GM12878 (cell line): ENCODE results near the gene RBPJ.

Experiments used
- BRCA1 ChIP-seq: IDR thresholded peaks from 2 replicates; pipeline ENCODE4 v1.6.1; 2011; ENCODE audit warnings: low read depth, low read length, improper control_type of control experiment
- CBX3 ChIP-seq: fragments of 200-600 bp; sonication (generic); IDR thresholded peaks from 2 replicates; pipeline ENCODE4 v1.6.1; 2016; ENCODE audit warnings: low read depth, borderline replicate concordance
- CHD2 ChIP-seq: IDR thresholded peaks from 2 replicates; pipeline ENCODE4 v1.6.1; 2011; ENCODE audit warnings: low read depth, low read length, improper control_type of control experiment, borderline replicate concordance
- ESRRA ChIP-seq: IDR thresholded peaks from 2 replicates; pipeline ENCODE4 v1.6.1; 2012; ENCODE audit warnings: mild to moderate bottlenecking, low read length, improper control_type of control experiment
- EZH2 ChIP-seq: IDR thresholded peaks from 2 replicates; pipeline ENCODE4 v1.6.1; 2012; ENCODE audit warnings: low read depth, mild to moderate bottlenecking, control low read depth, inconsistent platforms, low read length, borderline replicate concordance; ENCODE audit not compliant: control insufficient read depth
- PAX5 ChIP-seq: IDR thresholded peaks from 2 replicates; pipeline ENCODE4 v1.6.1; 2011; ENCODE audit warnings: low read depth, low read length, borderline replicate concordance
- RFX5 ChIP-seq: IDR thresholded peaks from 2 replicates; pipeline ENCODE4 v1.6.1; 2011; ENCODE audit warnings: low read depth, low read length, improper control_type of control experiment
- SRF ChIP-seq, 2 experiments: IDR thresholded peaks; 2 replicates each; pipeline ENCODE4 v1.6.1; 2011; ENCODE audit warnings: low read depth in 2 of 2, low read length in 2 of 2, mild to moderate bottlenecking in 1 of 2, moderate library complexity in 1 of 2
- TCF3 ChIP-seq: IDR thresholded peaks from 2 replicates; pipeline ENCODE4 v1.6.1; 2012; ENCODE audit warnings: low read depth, mild to moderate bottlenecking, low read length, borderline replicate concordance; ENCODE audit not compliant: insufficient read depth
- ZNF274 ChIP-seq: IDR thresholded peaks from one replicate; pipeline ENCODE4 v1.8.0; 2011; ENCODE audit not compliant: insufficient read length, insufficient read depth
- ZZZ3 ChIP-seq: IDR thresholded peaks from 2 replicates; pipeline ENCODE4 v1.6.1; 2011; ENCODE audit warnings: low read depth; ENCODE audit not compliant: control insufficient read depth, insufficient read length
- TF ChIP-seq, protein P1 (sequence below), 3 experiments: IDR thresholded peaks in 2 of 3; conservative IDR thresholded peaks in 1 of 3; 2 replicates each; pipeline ENCODE4 v1.5.1; 2011; ENCODE audit warnings: low read depth in 3 of 3, low read length in 3 of 3, mild to moderate bottlenecking in 3 of 3, control low read depth in 2 of 3, moderate library complexity in 2 of 3, inconsistent platforms in 1 of 3, mixed read lengths in 1 of 3; ENCODE audit not compliant: control insufficient read depth in 2 of 3, insufficient read depth in 1 of 3; ENCODE audit errors: extremely low read depth in 1 of 3
- TF ChIP-seq, protein P2 (sequence below): IDR thresholded peaks from 2 replicates; pipeline ENCODE4 v1.6.1; 2012; ENCODE audit warnings: low read length, inconsistent platforms
- TF ChIP-seq, protein P3 (sequence below): IDR thresholded peaks from 2 replicates; pipeline ENCODE4 v1.6.1; 2011; ENCODE audit warnings: low read depth, mild to moderate bottlenecking, low read length, moderate library complexity, borderline replicate concordance; ENCODE audit errors: extremely low read depth

DNA sequence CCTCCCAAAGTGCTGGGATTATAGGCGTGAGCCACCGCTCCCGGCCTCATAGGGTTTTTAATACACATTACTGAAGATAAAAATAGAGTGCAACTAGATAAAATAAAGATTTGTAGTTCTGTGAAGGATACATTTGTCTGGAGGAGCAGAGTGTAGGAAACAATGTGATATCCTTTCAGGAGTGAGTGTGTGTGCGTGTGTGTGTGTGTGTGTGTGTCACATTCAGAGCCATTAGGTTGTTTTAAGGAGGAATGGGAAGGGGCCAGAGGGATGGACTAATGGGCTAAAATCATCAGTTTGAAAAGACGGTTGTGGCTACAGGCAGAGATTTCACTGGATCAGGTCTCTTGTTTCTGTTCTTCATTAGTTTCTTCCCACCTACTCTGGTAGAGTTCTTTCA, 40.0 kb downstream of the RBPJ start:
- TF ChIP-seq, protein P1, sequence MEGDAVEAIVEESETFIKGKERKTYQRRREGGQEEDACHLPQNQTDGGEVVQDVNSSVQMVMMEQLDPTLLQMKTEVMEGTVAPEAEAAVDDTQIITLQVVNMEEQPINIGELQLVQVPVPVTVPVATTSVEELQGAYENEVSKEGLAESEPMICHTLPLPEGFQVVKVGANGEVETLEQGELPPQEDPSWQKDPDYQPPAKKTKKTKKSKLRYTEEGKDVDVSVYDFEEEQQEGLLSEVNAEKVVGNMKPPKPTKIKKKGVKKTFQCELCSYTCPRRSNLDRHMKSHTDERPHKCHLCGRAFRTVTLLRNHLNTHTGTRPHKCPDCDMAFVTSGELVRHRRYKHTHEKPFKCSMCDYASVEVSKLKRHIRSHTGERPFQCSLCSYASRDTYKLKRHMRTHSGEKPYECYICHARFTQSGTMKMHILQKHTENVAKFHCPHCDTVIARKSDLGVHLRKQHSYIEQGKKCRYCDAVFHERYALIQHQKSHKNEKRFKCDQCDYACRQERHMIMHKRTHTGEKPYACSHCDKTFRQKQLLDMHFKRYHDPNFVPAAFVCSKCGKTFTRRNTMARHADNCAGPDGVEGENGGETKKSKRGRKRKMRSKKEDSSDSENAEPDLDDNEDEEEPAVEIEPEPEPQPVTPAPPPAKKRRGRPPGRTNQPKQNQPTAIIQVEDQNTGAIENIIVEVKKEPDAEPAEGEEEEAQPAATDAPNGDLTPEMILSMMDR (IDR thresholded peaks at IDR 0.05 in 2 of 3, conservative IDR thresholded peaks at IDR 0.05 in 1 of 3; ENCODE audit: control insufficient read depth in 2 of 3, extremely low read depth in 1 of 3, insufficient read depth in 1 of 3, low read depth in 3 of 3, low read length in 3 of 3), result no peak
- TF ChIP-seq, protein P2, sequence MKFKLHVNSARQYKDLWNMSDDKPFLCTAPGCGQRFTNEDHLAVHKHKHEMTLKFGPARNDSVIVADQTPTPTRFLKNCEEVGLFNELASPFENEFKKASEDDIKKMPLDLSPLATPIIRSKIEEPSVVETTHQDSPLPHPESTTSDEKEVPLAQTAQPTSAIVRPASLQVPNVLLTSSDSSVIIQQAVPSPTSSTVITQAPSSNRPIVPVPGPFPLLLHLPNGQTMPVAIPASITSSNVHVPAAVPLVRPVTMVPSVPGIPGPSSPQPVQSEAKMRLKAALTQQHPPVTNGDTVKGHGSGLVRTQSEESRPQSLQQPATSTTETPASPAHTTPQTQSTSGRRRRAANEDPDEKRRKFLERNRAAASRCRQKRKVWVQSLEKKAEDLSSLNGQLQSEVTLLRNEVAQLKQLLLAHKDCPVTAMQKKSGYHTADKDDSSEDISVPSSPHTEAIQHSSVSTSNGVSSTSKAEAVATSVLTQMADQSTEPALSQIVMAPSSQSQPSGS, result no peak
- TF ChIP-seq RFX5, result no peak
- no peak for TF ChIP-seq ZNF274
- TF ChIP-seq CBX3, result no peak
- no peak for TF ChIP-seq PAX5
- TF ChIP-seq TCF3, result no peak
- TF ChIP-seq ZZZ3, result no peak
- no peak for TF ChIP-seq CHD2
- TF ChIP-seq ESRRA, result no peak
- TF ChIP-seq, protein P3, sequence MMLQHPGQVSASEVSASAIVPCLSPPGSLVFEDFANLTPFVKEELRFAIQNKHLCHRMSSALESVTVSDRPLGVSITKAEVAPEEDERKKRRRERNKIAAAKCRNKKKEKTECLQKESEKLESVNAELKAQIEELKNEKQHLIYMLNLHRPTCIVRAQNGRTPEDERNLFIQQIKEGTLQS, result no peak
- no peak for TF ChIP-seq BRCA1
- no peak for TF ChIP-seq EZH2
- no peak for TF ChIP-seq SRF (IDR thresholded peaks at IDR 0.05; ENCODE audit: low read depth in 2 of 2, low read length in 2 of 2)
